BJ (cell line): Measurements from ENCODE around the gene SCRN2. TPM values are rescaled to one million over a fixed set of nuclear protein-coding genes. Genes with fewer than 3 reads are reported as not detected.

ENCODE experiments used
- CTCF ChIA-PET: fragments of 350-600 bp; formaldehyde crosslinking; extraction: SDS; loops from one replicate; lab custom pipeline; 2021; ENCODE audit warnings: antibody characterized with exemption, inconsistent platforms; lab: Yijun Ruan, JAX
- POLR2A ChIA-PET: fragments of 300-600 bp; sonication (Branson Sonifier 250); formaldehyde crosslinking; extraction: SDS; loops from one replicate; lab custom pipeline; 2021; ENCODE audit warnings: antibody characterized with exemption; lab: Charles Lee
- DNase-seq: peaks from one replicate; pipeline ENCODE4 v3.0.0-alpha.2; 2011; ENCODE audit warnings: low read depth
- H3K27me3 ChIP-seq: 2 replicates; pipeline ENCODE4 v1.6.0; 2011; ENCODE audit warnings: low read length; ENCODE audit not compliant: control insufficient read depth, insufficient read depth
- H3K36me3 ChIP-seq: 2 replicates; pipeline ENCODE4 v1.5.1; 2011; ENCODE audit warnings: low read length; ENCODE audit not compliant: control insufficient read depth, insufficient read depth
- H3K4me3 ChIP-seq: 2 replicates; pipeline ENCODE4 v1.5.1; 2011; ENCODE audit warnings: low read depth, mild to moderate bottlenecking, control low read depth, low read length
- CTCF ChIP-seq: IDR thresholded peaks from 2 replicates; pipeline ENCODE4 v1.5.1; 2011; ENCODE audit warnings: low read depth, mild to moderate bottlenecking, control low read depth, inconsistent platforms, low read length, moderate library complexity; ENCODE audit not compliant: insufficient read depth
- polyA plus RNA-seq: library from polyadenylated mRNA; depleted of rRNA; stranded (reverse); fragments of >200 nt; gene quantifications from 2 replicates; pipeline ENCODE4 v1.2.3, GENCODE V29; 2011

Gene SCRN2
- polyA plus RNA-seq, 1 experiment, result 41.1 TPM

DNA sequence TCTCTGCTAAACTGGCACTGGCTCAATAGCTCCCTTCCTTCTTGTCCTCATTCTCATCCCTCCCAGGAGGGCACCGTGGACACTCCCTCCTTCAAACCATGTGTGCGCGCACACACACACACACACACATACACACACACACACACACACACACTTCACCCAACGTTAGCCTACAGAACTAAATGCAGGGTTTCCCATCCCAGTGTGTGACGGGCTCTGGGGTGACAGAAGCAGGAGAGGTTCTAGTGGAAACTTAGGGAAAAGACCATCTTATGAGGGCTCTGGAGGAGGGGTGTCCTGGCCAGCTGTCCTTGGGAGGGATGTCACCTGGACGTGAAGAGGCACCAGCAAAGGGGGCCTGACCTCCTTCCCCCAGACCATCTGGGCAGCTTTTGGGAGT is 39.2 kb downstream of the SCRN2 start:
- CTCF ChIA-PET, result interaction anchor here (0.6 to 4.1 kb wide), 11 partner anchors 9 to 136 kb away, joined by 3 to 23 read pairs (median 5); partner anchors contain the start of gene OSBPL7
- no peak for TF ChIP-seq CTCF
- Histone ChIP-seq H3K4me3 (no peak overlapping the region), H3K36me3 (no peaks in the 10 kb centered on the region), H3K27me3 (peaks cover 15% of the 10 kb centered on the region)
- POLR2A ChIA-PET, result no interaction called here
- no peak for DNase-seq

DNA sequence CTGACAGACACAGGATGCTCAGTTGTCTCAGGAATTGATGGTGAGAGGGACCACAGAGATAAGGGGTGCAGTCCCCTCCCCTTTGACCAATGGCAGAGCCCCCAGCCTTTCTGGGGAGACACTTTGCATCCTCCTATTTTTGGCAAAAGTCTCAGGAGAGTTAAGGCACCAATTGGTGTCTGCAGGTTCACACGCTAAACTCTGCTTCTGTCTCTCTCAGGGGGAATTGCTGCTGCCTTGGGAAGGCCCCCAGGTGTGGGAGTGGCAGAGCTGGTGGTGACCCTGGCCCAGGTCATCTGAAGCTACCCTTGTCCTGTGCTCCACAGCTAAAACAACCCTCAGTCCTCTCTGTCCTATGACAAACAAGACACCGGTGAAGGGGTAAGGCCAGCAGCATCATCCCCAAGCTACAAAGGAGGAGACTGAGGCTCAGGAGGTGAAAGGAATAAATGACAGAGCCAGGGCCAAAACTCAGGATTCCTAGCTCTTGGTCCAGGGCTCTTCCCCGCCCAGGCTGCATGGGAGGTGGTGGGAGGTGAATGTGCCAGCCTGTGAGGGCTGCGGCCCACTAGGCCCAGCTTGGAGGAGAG is 39.8 kb downstream of the SCRN2 start:
- no peak overlapping the region for H3K4me3 ChIP-seq
- DNase-seq, result no peak
- ChIA-PET POLR2A (no interaction called here), CTCF (interaction anchor here (0.7 to 4.1 kb wide), 9 partner anchors 8 to 135 kb away, joined by 3 to 23 read pairs (median 5); no protein-coding TSS in a partner anchor)
- peaks cover 15% of the 10 kb centered on the region for H3K27me3 ChIP-seq
- H3K36me3 ChIP-seq, result no peaks in the 10 kb centered on the region
- no peak for TF ChIP-seq CTCF

DNA sequence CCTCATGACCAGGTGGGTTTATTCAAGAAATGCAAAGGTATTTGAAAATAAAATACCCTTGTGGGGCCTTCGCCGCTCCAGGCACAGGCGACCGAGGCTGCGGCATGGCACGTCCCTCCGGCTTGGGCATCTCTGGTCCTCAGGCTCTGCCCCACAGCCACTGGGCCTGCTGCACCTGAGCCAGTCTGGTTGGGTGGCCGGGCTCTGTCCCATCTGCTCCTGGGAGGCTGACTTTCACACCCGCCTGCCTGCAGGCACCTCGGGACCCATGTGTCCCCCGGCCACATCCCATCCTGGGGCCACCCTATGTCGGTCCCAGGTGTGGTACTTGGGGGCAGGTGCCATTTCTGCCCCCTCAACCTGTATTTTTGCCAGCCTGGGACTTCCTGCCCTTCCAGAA is 40.4 kb downstream of the SCRN2 start:
- DNase-seq, result no peak
- ChIA-PET CTCF (interaction anchor here (0.7 to 2.0 kb wide), 6 partner anchors 11 to 134 kb away, joined by 3 to 6 read pairs (median 5); no protein-coding TSS in a partner anchor), POLR2A (no interaction called here)
- no peak overlapping the region for H3K4me3 ChIP-seq
- H3K36me3 ChIP-seq, result no peaks in the 10 kb centered on the region
- TF ChIP-seq CTCF, result no peak
- peaks cover 15% of the 10 kb centered on the region for H3K27me3 ChIP-seq

GRCh38 chr17:47797797-47798196 is 43.3 kb downstream of the SCRN2 start:
- Histone ChIP-seq H3K27me3 (peaks cover 16% of the 10 kb centered on the region), H3K4me3 (no peak overlapping the region), H3K36me3 (no peaks in the 10 kb centered on the region)
- DNase-seq, result no peak
- ChIA-PET POLR2A (interaction anchor here (0.6 kb wide), 1 partner anchor 98 kb away, joined by 5 read pairs; no protein-coding TSS in a partner anchor), CTCF (interaction anchor here (1.2 to 2.1 kb wide), 4 partner anchors 8 to 134 kb away, joined by 3 to 9 read pairs (median 7); no protein-coding TSS in a partner anchor)
- no peak for TF ChIP-seq CTCF

DNA sequence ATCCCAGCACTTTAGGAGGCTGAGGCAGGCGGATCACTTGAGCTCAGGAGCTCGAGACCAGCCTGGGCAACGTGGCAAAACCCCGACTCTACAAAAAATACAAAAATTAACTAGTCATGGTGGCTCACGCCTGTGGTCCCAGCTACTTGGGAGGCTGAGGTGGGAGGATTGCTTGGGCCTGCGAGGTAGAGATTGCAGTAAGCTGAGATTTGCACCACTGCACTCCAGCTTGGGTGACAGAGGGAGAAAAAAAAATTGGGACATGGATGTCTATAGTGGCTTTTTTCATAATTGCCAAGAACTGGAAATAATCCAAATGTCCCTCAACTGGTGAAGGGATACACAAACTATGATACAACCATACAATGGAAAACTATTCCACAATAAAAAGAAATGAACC is 48.1 kb downstream of the SCRN2 start:
- Histone ChIP-seq H3K4me3 (no peak overlapping the region), H3K27me3 (peaks cover 22% of the 10 kb centered on the region), H3K36me3 (no peaks in the 10 kb centered on the region)
- no peak for TF ChIP-seq CTCF
- ChIA-PET POLR2A (no interaction called here), CTCF (interaction anchor here (0.9 to 4.3 kb wide), 2 partner anchors 10 to 48 kb away, joined by 4 to 23 read pairs; partner anchors contain the start of gene SCRN2)
- no peak for DNase-seq
